ENCODE data around the gene DBP. TPM values are rescaled to one million over a fixed set of nuclear protein-coding genes. Genes with fewer than 3 reads are reported as not detected.
"Not testable (repeated sequence)": the region's sequence is repeated elsewhere in the genome, so short reads cannot be mapped to it uniquely, and the experiment has no call there.

Gene DBP, protein sequence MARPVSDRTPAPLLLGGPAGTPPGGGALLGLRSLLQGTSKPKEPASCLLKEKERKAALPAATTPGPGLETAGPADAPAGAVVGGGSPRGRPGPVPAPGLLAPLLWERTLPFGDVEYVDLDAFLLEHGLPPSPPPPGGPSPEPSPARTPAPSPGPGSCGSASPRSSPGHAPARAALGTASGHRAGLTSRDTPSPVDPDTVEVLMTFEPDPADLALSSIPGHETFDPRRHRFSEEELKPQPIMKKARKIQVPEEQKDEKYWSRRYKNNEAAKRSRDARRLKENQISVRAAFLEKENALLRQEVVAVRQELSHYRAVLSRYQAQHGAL
- 10 to 100 TPM in 1 of 2 donors, 1 to 10 TPM in 1; 8.2 to 13.4 TPM for total RNA-seq

DNA sequence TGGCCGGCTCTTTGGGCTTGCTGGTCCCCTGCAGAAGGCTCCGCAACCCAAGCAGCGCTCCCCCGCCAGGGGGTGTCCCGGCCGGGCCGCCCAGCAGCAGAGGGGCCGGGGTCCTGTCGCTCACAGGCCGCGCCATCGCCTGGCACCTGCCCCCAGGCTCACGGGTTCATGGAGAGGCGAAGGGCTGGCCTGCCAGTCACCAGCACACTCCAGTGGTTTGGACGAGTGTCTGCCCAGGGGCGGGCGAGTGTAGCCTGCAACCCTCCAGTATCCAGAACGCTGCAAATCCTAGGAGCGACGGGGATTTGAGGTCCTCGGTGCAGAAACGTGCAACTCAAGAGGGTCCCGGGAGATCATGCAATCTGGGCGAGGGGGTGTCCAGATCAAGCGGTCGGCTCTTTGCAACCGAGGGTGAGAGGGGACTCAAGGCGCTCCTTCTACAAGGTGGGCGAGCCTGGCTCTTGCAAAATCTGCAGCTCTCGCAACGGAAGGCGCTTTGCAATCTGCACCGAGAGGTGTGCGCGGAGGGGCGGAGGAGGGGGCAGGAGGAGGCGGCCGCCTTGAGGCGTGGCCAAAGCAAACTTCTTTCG, at the start of gene DBP:
TSS of gene DBP (minus strand) at position 521 of the 590 bp plus-strand sequence. CDS start at position 136, 385 bp downstream.
- no peaks in the 10 kb centered on the region for H3K27me3 Mint-ChIP-seq (ENCODE audit: low read depth)
- DNase-seq (peak in 1 of 2 donors; percentile 60), ATAC-seq (replicated peaks in 1 of 2) (peak; percentile 3)
- peaks cover 50% of the 10 kb centered on the region for H3K4me1 Mint-ChIP-seq (ENCODE audit: low read depth)
- H3K9me3 Mint-ChIP-seq, result peaks cover 2 to 5% of the 10 kb centered on the region in 2 donors
- H3K4me3 Mint-ChIP-seq, result peak within 1 kb of the TSS; percentile 90 to 92
- peaks cover 0 to 4% of the 10 kb centered on the region in 2 donors for H3K36me3 Mint-ChIP-seq (ENCODE audit: insufficient read depth in 2 of 2)
- H3K27ac Mint-ChIP-seq, result peak within 1 kb of the TSS; percentile 74

DNA sequence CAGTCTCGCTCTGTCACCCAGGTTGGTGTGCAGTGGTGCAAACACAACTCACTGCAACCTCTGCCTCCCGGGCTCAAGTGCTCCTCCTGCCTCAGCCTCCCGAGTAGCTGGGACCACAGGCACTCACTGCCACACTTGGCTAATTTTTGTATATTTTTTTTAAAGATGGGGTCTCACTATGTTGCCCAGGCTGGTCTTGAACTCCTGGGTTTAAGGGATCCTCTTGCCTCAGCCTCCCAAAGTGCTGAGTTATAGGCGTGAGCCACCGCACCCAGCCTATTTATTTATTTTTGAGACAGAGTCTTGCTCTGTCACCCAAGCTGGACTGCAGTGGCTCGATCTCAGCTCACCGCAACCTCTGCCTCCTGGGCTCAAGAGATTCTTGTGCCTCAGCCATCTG, 49.5 kb upstream of the DBP start:
- not testable (repeated sequence) for H3K27ac Mint-ChIP-seq; DNase-seq; H3K27me3 Mint-ChIP-seq (ENCODE audit: low read depth); H3K9me3 Mint-ChIP-seq; H3K4me3 Mint-ChIP-seq; ATAC-seq (replicated peaks in 1 of 2); H3K4me1 Mint-ChIP-seq (ENCODE audit: low read depth); H3K36me3 Mint-ChIP-seq (ENCODE audit: insufficient read depth in 2 of 2)

DNA sequence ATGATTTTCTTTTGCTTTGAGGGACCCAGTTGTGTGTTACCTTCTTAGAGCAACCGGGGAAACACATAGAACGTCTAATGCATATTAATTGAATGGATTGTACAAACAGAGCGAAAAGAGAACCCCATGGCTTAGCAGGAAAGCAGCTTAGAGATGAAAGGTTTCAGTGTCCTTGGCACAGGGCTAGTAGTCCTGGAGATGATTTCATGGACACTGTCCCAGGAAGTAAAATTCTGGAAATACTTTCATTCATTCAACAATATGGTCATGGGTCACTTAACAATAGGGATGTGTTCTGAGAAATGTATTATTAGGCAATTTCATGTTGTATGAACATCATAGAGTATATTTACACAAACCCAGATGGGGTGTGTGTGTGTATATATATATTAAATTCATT, 48.9 kb upstream of the DBP start:
- H3K4me1 Mint-ChIP-seq (ENCODE audit: low read depth), result peaks cover 4% of the 10 kb centered on the region
- H3K27ac Mint-ChIP-seq, result no peak overlapping the region
- H3K36me3 Mint-ChIP-seq (ENCODE audit: insufficient read depth in 2 of 2), result no peaks in the 10 kb centered on the region
- no peaks in the 10 kb centered on the region for H3K9me3 Mint-ChIP-seq
- no peaks in the 10 kb centered on the region for H3K27me3 Mint-ChIP-seq (ENCODE audit: low read depth)
- H3K4me3 Mint-ChIP-seq, result no peak overlapping the region
- DNase-seq (no peak), ATAC-seq (replicated peaks in 1 of 2) (no peak)

DNA sequence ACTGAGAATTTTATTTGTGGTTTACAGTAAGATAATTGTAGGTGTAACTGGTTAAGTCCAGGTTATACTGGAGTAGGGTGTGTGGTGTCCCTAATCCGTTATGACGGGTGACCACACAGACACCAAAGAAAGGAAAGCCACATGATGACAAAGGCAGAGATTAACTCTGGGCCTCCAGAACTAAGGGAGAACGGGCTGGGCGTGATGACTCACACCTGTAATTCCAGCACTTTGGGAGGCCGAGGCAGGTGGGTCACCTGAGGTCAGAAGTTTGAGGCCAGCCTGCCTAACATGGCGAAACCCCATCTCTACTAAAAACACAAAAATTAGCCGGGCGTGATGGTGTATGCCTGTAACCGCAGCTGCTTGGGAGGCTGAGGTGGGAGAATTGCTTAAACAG, 48.4 kb upstream of the DBP start:
- Mint-ChIP-seq H3K4me1 (ENCODE audit: low read depth) (peaks cover 4% of the 10 kb centered on the region), H3K4me3 (no peak overlapping the region), H3K27ac (no peak overlapping the region), H3K36me3 (ENCODE audit: insufficient read depth in 2 of 2) (no peaks in the 10 kb centered on the region), H3K9me3 (no peaks in the 10 kb centered on the region), H3K27me3 (ENCODE audit: low read depth) (no peaks in the 10 kb centered on the region)
- ATAC-seq (replicated peaks in 1 of 2), result no peak
- no peak for DNase-seq

DNA sequence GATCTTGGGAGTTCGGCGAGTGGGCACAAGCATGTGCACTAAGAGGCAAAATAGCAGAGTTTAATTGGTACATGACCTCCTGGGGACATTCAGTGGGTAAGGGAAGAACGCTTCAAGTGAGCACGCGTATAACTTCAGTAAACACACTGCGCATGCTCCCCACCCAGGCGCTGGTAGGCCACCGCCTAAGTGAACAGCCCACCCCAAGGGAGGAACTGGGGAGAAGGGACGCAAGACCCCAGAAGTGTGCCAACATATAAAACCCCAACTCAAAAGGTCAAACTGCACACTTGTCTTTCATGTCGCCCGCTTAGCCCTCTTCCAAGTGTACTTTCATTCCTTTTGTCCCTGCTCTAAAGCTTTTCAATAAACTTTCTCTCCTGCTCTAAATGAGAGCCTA, 46.2 kb upstream of the DBP start:
- no peaks in the 10 kb centered on the region for H3K9me3 Mint-ChIP-seq
- no peak overlapping the region for H3K27ac Mint-ChIP-seq
- ATAC-seq (replicated peaks in 1 of 2) (peak in 1 of 2 donors; percentile 56), DNase-seq (peak; percentile 30 to 43)
- H3K36me3 Mint-ChIP-seq (ENCODE audit: insufficient read depth in 2 of 2), result no peaks in the 10 kb centered on the region
- peak overlapping the region in 1 of 2 donors; percentile 24 for H3K4me3 Mint-ChIP-seq
- peaks cover 4% of the 10 kb centered on the region for H3K4me1 Mint-ChIP-seq (ENCODE audit: low read depth)
- no peaks in the 10 kb centered on the region for H3K27me3 Mint-ChIP-seq (ENCODE audit: low read depth)

DNA sequence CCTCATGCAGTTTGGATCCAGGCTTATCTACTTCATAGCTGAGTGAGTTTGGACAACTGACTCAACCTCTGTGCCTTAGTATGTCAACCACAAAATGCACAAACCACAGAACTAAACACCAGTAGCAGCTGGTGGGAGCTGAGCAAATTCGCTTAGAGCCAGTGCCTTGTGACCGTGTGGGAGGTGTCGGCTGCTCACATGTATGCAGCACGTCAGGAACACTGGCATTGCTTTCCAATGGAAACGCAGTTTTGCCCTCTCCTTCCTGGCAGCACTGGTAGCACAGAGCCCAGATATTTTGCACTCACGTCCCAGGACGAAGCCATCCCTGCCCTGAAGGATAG, 43.9 kb upstream of the DBP start:
- no peak overlapping the region for H3K4me3 Mint-ChIP-seq
- ATAC-seq (replicated peaks in 1 of 2), result peak; percentile 52 to 63
- no peak overlapping the region for H3K27ac Mint-ChIP-seq
- peaks cover 4% of the 10 kb centered on the region for H3K4me1 Mint-ChIP-seq (ENCODE audit: low read depth)
- no peak for DNase-seq
- H3K27me3 Mint-ChIP-seq (ENCODE audit: low read depth), result no peaks in the 10 kb centered on the region
- no peaks in the 10 kb centered on the region for H3K36me3 Mint-ChIP-seq (ENCODE audit: insufficient read depth in 2 of 2)
- no peaks in the 10 kb centered on the region for H3K9me3 Mint-ChIP-seq

DNA sequence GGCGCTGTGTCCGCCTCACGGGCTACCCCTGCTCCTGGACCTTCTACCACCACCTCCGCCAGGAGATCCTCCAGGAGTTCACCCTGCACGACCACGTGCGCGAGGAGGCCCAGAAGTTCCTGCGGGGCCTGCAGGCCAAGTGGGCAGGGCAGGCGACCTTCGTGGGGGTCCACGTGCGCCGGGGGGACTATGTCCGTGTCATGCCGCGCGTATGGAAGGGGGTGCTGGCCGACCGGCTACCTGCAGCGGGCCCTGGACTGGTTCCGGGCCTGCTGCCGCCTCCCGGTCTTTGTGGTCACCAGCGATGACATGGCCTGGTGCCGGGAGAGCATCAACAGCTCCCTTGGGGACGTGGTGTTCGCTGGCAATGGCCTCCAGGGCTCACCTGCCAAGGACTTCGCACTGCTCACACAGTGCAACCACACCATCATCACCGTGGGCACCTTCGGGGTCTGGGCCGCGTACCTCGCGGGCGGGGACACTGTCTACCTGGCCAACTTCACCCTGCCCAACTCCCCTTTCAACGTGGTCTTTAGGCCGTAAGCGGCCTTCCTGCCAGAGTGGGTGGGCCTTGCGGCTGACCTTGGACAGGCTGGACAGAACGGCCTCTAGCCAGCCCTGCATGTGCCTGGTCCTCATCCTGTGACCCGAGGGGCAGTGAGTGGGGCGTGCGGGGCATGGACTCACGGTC, 43.4 kb upstream of the DBP start:
- ATAC-seq (replicated peaks in 1 of 2) (no peak), DNase-seq (no peak)
- Mint-ChIP-seq H3K4me3 (no peak overlapping the region), H3K36me3 (ENCODE audit: insufficient read depth in 2 of 2) (no peaks in the 10 kb centered on the region), H3K27me3 (ENCODE audit: low read depth) (no peaks in the 10 kb centered on the region), H3K4me1 (ENCODE audit: low read depth) (peaks cover 4% of the 10 kb centered on the region), H3K27ac (no peak overlapping the region), H3K9me3 (no peaks in the 10 kb centered on the region)

DNA sequence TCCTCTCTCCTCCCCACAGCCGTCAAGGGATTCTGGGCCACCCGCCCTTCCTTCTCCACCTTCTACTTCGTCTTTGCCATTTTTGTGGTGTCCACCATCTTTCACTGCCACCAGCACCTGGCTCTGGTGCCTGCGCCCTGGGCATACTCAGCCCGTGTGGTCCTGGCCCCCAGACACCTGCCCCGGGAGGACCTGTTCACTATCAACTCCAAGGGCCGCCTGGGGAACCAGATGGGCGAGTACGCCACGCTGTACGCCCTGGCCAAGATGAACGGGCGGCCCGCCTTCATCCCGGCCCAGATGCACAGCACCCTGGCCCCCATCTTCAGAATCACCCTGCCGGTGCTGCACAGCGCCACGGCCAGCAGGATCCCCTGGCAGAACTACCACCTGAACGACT, 42.8 kb upstream of the DBP start:
- DNase-seq; H3K9me3 Mint-ChIP-seq; H3K27ac Mint-ChIP-seq; H3K27me3 Mint-ChIP-seq (ENCODE audit: low read depth); H3K4me1 Mint-ChIP-seq (ENCODE audit: low read depth); H3K4me3 Mint-ChIP-seq; H3K36me3 Mint-ChIP-seq (ENCODE audit: insufficient read depth in 2 of 2); ATAC-seq (replicated peaks in 1 of 2): not testable (repeated sequence)

DNA sequence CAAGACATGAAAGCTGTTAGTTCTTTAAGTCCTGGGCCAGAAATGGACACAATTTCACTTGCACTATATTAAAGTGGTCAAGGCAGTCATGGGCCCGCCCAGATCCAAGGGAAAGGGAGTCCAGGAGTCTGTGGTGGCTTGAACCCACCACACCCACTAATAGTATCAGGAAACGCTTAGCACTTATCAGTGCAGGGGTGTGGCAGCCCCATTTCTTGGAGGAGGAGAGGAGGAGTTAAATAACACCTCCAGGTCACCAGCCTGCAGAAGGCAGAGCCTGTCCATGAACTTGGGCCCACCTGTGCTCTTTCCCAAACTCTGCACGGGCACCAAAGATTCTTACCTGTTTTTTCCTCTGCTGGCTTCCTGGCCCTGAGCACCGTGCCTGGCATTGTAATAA, 41.0 kb upstream of the DBP start:
- Mint-ChIP-seq H3K27me3 (ENCODE audit: low read depth) (no peaks in the 10 kb centered on the region), H3K4me1 (ENCODE audit: low read depth) (peaks cover 9% of the 10 kb centered on the region), H3K27ac (no peak overlapping the region), H3K4me3 (no peak overlapping the region), H3K36me3 (ENCODE audit: insufficient read depth in 2 of 2) (no peaks in the 10 kb centered on the region), H3K9me3 (no peaks in the 10 kb centered on the region)
- no peak for ATAC-seq (replicated peaks in 1 of 2)
- no peak for DNase-seq

DNA sequence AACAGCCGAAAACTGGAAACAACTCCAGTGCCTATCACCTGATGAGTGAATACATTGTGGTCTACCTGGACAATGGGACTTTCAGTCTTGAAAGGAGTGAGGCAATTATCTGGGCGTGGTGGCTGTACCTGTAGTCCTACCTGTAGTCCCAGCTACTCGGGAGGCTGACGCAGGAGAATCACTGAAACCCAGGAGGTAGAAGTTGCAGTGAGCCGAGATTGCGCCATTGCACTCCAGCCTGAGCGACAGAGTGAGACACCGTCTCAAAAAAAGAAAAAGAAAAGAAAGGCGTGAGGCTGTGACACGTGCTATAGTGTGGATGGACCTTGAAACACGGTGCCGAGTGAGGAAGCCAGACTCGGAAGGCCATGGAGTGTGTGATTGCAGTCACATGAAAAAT, 39.7 kb upstream of the DBP start:
- no peaks in the 10 kb centered on the region for H3K9me3 Mint-ChIP-seq
- no peak overlapping the region for H3K27ac Mint-ChIP-seq
- peaks cover 5% of the 10 kb centered on the region for H3K4me1 Mint-ChIP-seq (ENCODE audit: low read depth)
- no peak overlapping the region for H3K4me3 Mint-ChIP-seq
- ATAC-seq (replicated peaks in 1 of 2), result no peak
- no peak for DNase-seq
- no peaks in the 10 kb centered on the region for H3K27me3 Mint-ChIP-seq (ENCODE audit: low read depth)
- H3K36me3 Mint-ChIP-seq (ENCODE audit: insufficient read depth in 2 of 2), result no peaks in the 10 kb centered on the region

DNA sequence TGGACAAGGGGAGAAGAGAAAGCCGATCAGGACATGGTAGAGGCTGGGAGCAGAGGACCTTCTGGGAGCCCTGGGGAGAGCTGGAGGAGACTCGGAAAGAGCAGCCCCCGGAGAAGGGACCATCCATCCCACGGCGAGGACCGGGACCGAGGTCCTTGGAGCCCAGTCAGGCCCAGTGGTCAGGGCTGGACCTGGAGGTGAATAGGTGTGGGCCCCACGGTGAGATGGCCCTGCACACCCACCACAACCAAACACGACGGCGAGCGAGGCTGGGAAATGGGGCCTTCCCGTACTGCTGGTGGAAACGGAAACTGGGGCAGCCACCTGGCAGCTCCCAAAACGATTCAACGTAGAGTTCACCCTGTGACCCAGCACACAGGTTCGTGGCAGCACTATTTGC, 39.3 kb upstream of the DBP start:
- peaks cover 5% of the 10 kb centered on the region for H3K4me1 Mint-ChIP-seq (ENCODE audit: low read depth)
- H3K4me3 Mint-ChIP-seq, result no peak overlapping the region
- ATAC-seq (replicated peaks in 1 of 2) (no peak), DNase-seq (no peak)
- no peaks in the 10 kb centered on the region for H3K36me3 Mint-ChIP-seq (ENCODE audit: insufficient read depth in 2 of 2)
- H3K9me3 Mint-ChIP-seq, result no peaks in the 10 kb centered on the region
- no peaks in the 10 kb centered on the region for H3K27me3 Mint-ChIP-seq (ENCODE audit: low read depth)
- H3K27ac Mint-ChIP-seq, result no peak overlapping the region

DNA sequence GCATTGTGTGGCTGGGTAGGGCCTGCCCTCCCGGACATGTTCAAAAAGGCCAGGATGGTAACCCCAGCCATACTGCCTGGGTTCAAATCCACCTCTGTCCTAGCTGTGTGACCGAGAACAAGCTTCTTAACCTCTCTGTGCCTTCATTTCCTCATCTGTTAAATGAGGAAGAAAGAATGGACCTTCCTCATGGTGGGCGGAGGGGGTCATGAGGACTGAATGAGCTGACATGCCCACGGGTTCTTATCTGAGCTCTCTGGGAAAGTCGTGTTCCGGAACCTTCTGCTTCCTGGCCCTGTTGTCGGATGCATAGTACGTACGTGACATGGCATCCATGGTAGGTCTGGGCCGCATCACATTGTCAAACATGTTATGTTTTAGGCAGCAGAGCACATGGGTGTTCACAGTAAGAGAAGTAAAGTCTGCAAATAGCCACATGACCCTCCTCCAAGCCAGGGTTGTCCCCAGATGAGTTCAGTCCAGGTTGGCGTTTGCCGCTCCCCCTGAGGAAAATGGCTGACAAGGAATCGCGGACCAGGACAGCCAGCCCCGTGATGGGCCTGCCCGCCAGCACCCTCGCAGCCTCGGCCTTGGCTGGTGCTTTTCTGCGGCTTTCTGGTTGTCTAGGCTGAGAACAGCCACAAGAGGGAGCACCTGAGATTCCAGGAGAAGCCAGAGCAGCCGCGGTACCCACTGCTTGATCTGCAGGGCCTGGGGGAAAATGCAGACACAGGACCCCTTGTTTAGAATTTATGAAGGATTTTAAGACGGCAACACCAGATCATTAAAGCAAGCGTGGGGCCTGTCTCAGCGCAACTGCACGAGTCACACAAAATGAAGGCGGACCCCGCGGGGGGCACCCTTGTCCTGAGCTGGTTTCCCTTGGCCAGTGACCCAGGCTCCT, 38.0 kb upstream of the DBP start:
- Mint-ChIP-seq H3K27ac (no peak overlapping the region), H3K4me3 (no peak overlapping the region), H3K27me3 (ENCODE audit: low read depth) (no peaks in the 10 kb centered on the region), H3K9me3 (no peaks in the 10 kb centered on the region), H3K36me3 (ENCODE audit: insufficient read depth in 2 of 2) (no peaks in the 10 kb centered on the region), H3K4me1 (ENCODE audit: low read depth) (peaks cover 5% of the 10 kb centered on the region)
- DNase-seq (peak; percentile 78 to 82), ATAC-seq (replicated peaks in 1 of 2) (peak; percentile 87 to 91)

Data from activated T-cell treated with anti-CD3 and anti-CD28 coated beads, Interleukin-2, amount 50 U/mL, for 72 hours (primary cell).